ENCODE results near the gene POLR3B.
"Not testable (repeated sequence)": the region's sequence is repeated elsewhere in the genome, so short reads cannot be mapped to it uniquely, and the experiment has no call there.

- TF ChIP-seq EZH2 (IDR thresholded peaks at IDR 0.05; ENCODE audit: borderline replicate concordance, control insufficient read depth, low read depth, low read length); CTCF (IDR thresholded peaks at IDR 0.05 in 2 of 3, conservative IDR thresholded peaks at IDR 0.05 in 1 of 3; ENCODE audit: control insufficient read depth in 2 of 3, extremely low read depth in 1 of 3, insufficient read depth in 1 of 3, low read depth in 3 of 3, low read length in 3 of 3); SIN3A (IDR thresholded peaks at IDR 0.05; ENCODE audit: low read depth, low read length); EP300 (IDR thresholded peaks at IDR 0.05; ENCODE audit: borderline replicate concordance in 1 of 2, control insufficient read depth in 1 of 2, low read depth in 2 of 2, low read length in 2 of 2); ZNF24 (IDR thresholded peaks at IDR 0.05): not testable (repeated sequence)
Measured at GRCh38 chr12:106381866-106382265, 24.3 kb downstream of the POLR3B start.

Data from GM12878 (cell line).